SKM-1 treated with dmso at 0.1 percent for 144 hours (cell line): ENCODE results near the gene C19orf73.

Experiments used
- DNase-seq: peaks from one replicate; lab custom pipeline; 2025; ENCODE audit not compliant: unreplicated experiment; lab: John Stamatoyannopoulos, UW

C19orf73 gene

DNA sequence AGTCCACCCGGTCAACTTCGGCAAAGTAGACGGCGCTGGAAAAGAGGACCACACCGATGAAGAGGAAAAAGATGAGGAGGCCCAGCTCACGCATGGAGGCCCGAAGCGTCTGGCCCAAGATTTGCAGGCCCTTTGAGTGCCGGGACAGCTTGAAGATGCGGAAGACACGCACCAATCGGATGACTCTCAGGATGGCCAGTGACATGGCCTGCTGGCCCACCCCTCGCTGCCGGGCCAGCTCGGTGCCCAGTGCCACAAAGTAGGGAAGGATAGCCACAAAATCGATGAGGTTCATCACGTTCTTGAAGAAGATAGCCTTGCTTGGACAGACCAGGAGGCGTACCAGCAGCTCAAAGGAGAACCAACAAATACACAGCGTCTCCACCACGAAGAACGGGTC is 48.5 kb downstream of the C19orf73 start:
- DNase-seq = no peak

DNA sequence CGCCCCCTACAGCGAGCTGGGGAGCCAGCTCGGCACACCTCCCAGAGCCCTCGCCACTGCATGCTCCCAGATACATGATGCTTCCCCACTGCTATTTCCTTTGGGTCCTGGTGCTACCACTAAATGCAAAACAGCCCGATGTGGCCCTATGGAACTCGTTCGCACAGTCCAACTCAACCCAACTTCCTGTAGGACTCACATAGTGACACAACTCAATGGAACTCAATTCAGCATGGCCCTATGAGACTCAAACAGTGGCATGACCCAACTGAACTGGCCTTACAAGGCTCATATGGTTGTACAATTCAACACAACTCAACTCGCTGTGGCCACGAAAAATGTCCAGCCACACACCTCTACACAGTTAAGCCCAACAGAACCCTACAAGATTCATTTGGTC is 49.9 kb downstream of the C19orf73 start:
- DNase-seq = no peak
